ENCODE measurements around the gene CDK8.
A peak's percentile ranks its signal among the peaks of the same experiment; 100 is the strongest.
"Not testable (repeated sequence)": the region's sequence is repeated elsewhere in the genome, so short reads cannot be mapped to it uniquely, and the experiment has no call there.

The CDK8 gene

DNA sequence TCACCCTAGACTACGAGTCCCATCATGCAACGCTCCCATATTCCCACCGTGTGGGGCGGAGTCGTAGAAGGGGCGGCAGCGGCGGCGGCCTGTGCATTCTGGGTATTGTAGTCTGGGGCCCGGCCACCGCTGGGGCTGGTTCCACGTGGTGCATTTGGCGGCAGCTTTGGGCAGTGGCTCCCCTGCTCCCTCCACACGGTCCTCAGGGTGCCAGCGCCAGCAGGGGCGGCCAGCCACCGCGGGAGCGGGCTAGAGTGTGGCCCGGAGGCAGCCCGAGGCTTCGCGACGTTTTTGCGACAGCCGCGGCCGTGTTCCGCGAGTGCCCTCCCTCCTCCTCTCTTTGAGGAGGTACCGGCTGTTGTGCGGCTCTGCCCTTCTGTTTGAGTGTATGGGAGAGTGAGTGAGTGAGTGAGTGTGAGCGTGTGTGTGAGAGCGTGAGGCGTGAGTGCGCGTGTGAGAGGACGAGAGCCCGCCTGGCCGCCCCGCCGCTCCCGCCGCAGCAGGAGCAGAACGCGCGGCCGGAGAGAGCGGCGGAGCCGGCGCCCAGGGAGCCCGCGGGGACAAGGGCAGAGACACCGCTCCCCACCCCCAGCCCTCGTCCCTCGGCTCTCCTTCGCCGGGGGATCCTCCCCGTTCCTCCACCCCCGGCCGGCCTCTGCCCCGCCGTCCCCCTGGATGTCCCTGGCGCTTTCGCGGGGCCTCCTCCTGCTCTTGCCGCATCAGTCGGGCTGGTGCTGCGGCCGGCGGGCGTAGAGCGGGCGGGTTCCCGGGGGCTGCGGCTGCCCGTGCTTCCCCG is at the start of gene CDK8:
CDK8 (plus strand) TSS at position 343 of the 796 bp plus-strand sequence. CDS start 513 bp downstream, outside the sequence.
- peak; percentile 76 for DNase-seq

DNA sequence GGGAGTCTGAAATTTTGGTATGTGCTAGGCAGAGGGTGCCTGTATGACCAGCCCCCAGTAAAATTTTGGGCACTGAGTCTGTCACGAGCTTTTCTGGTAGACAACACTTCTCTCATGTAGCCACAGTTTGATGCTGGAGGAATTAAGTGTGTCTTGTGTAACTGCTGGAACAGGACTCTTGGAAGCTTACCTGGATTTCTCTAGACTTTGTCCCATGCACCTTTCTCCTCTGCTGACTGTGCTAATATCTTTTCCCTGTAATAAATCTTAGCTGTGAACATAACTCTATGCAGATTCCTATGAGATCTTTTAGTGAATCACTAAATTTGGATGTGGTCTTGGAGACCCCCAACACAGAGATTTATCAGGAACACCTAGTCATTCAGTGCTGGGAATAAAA is 45.6 kb upstream of the CDK8 start:
- DNase-seq: no peak

DNA sequence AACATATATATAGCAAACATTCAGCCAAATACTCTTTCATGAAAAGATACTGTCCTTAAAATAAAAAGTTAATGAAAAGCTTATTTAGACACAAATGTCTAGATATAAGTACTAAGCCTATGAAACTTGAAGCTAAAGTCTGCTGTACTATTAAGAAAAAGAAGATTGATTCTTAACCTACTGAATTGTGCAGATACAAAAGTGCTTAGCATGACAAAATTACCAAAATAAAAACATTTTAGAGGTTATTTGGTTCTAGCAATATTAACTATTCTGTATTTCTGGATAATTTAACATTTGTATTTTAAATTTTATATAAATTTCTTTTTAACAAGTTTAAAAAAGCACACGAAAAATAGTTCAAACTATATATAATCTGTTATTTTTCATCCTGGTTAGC is 40.6 kb upstream of the CDK8 start:
- DNase-seq: no peak

DNA sequence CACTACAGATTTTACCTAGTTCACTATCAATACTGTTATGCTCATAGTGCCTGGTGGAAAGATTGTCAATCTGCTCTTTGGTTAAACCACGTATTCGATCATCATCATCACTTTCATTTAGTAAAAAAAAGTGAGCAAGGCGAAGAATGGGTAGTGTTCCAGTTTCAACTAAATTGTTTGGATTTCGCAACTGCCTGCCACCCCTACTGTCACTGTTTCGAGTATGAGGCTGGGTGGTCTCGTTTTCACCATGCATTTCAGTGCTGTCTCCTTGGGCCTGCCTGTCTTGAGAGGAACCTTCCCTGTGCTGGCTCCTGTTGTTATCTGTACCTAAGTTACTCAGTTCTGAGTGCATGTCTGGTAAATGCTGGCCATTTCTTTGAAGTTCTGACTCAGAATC is 39.9 kb upstream of the CDK8 start:
- no peak for DNase-seq

DNA sequence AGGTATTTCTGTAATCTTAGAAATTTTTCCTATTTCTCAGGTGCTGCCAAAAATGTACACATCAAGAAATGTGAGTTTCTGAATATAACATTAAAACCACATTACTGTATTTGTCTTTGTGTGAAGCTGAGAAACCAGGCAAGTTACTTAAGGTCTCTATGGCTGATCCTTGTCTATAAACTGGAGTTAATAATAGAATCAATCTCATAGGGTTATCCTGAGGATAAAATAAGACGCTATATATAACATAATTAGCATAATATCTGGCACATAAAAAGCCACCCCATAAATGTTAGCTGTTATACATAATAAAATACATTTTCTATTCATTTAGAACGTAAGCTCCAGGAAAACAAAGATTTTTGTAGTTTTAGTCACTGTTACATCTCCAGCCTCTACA is 37.9 kb upstream of the CDK8 start:
- no peak for DNase-seq

DNA sequence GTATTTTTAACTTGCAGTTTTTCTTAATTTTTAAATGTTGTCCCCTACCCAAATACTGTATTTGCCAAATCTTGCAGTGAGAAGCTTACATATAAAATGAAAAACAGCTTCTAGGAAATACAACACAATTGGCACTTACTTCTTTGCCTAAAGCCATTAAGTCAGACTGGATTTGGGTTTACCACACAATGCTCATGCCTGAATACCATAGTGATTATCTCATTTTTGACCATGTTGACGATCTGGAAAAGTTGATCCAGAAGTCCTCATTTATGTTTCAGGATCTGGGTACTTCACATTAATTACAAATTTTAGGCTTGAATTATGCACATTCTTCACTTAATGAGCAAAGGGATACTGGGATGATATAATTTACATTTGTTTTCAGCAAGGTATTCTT is 34.2 kb upstream of the CDK8 start:
- DNase-seq: no peak

DNA sequence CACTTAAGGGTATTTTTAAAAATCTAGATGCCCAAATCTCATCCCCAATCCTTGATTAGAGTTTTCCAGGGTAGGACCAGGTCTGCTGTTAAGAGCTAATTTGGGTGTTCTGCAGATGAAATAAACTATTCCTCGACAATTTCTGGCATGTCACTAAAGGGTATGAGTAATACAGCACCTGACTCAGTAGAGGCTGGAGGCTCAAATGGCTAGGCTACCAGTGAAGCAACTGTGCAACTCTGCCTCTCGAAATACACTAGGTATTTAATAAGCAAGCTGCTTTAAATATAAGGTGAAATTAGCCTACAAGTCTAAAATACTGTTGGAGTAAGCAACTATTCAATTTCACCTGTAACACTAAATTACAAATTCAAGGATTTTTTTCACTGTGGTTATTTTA is 33.4 kb upstream of the CDK8 start:
- DNase-seq: no peak

DNA sequence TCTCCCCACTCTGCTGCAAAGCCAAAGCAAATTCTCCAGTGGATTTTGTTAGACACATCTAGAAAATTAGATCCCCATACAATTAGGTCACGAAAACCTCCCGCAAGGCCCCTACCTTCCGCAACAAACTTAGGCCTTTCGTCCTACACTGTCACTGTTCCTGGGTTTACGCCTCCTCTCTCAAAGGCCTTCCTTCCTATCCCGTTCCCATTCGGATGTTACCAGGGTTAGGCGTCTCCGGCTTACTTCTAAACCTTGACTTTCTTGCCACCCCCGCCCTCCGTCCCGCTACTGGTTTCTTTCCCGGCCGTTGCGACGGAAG is 32.6 kb upstream of the CDK8 start:
- no peak for DNase-seq

DNA sequence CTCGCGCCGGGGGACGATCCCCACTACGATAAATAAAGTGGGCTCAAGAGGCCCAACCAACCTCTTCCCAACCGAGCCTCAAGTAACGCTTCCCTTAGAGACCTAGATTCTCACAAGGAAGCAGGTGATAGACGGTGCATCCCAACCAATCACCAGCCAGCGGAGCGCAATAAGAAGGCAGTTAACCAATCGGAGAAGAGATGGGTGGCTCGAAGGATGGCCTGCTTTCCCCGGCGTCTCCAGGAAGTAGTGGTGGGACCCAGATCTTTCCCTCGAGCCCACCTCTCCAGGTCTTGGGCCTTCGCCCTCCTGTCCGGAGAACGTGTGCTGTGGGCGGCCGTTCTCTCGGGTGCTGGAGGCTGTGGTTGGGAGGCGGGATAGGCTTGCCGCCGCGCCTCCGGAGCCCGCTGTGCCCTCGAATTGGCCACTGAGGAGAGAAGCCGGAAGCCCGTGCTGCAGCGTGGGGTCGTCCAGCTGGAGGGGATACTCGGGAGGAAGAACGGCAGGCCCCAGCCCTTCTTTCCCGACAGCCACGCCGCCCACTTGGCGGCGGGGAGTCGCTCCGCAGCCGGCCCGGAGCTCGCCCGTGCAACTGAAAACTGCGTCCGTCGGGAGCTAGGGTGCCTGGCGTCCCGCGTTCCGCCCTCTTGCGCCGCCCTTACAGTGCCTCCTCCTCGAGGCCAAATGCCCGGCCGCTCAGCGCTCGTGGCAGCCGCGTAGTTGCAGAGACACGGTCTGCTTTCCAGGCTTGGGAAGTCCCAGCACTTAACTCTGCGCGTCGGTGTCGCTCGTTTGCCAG is 32.0 kb upstream of the CDK8 start, which contains the start of gene RNF6:
RNF6 (minus strand) TSS at position 594 of the 799 bp plus-strand sequence. CDS start 2,665 bp downstream, outside the sequence.
- DNase-seq: peak; percentile 77

DNA sequence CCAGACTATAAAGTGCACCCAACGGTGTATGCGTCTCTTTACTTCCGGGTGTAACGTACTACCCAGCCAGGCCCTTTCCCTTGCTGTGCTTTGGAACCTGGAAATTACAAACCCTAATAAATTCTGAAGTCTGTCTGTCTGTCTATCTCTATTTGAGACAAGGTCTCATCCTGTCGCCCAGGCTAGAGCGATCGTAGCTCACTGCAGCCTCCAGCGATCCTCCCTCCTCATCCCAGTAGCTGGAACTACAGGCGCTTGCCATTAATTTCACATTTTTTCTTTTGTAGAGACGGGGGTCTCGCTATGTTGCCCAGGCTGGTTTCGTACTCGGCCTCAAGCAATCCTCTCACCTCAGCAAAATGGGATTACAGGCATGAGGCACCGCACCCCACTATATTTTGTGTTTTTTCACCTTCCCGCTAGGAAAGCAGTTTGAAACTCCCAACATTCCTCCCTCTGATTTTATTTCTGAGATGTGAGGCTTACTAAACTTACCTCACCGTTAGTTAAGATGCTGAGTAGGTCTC is 31.3 kb upstream of the CDK8 start:
- no peak for DNase-seq

DNA sequence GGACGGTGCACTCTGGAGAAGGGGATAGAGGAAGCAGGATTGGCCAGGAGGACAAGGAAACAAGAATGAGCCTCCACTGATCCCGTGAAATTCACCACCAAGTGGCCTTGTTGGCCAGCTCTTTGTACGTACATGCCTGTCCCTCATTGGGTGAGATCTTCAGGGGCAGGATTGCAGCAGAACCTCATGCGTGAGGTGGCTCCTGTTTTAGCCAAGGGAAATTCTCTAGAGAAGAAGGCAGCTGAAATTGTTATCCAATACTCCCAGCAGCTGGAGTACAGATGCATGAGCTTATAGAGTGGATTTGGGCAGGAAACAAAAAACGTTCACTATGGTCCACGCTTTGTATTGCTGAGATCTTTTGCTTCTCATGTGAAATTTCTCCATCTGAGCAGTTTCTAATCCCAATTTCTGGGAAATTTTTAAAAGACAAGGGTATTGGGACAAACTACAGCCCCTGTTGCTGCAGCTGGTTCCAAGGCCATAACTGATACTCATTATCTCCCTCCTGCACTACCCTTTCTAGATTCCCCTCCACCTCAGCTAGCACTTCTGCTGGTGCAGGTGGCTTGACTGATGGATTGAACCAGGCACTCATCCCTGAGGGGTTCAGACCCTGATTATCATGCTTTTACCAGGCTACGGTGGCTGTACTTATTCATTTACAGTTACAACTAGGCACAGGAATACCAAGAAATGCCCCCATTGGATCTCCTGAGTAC is 27.9 kb upstream of the CDK8 start:
- no peak for DNase-seq

DNA sequence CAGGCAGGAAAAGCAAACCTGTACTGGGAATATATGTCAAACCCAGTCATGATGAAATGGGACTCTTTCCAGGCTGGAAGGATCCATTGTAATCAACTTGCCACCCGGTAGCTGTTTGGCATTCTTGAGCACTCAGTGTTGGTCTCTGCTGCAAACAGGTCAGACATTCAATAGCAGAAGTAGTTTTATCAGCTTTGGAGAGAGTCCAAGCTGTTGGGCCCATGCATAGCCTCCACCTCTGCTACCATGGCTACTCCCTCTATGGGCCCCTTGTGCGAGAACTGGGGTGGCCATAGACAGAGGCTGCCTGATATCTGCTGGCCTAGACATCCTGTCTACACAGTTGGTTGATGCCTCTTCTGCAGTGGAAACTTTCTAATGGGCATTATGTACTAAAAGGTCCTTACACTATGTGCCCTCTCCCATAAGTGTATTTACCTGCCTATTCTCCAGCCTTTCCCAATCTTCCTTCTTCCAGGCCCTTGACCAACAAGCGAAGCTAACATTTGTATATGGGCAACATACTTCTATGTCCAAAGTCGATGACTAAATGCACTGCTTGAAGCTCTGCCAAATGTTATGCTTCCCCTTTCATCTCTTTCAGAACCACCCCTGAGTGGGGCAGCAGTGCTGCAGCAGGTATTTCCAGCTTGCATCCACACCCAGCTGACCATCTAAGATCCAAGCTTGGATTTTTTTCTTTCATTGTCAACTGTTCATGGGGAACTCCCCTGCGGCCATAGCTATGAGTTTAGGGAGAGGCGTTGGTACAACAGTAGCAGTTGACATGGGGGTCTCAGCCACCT is 26.6 kb upstream of the CDK8 start:
- DNase-seq: no peak

DNA sequence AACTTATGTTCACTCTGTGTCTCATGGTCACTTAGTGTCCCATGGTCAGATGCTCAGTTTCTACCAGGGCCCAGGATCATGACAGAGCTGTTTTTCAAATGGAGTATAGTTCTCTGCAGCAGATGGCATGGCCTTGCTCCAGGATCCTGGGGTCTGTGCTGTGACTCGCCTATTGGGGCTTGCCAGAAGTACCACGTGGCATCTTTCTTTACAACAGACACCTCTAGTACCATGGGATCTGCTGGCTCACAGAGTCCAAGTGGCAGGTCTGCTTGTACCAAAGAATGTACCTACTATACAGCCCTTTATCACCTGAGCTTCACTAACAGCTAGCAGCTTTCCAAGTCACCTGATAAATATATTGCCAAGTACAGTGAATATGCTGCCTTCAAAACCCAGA is 25.8 kb upstream of the CDK8 start:
- DNase-seq: no peak

DNA sequence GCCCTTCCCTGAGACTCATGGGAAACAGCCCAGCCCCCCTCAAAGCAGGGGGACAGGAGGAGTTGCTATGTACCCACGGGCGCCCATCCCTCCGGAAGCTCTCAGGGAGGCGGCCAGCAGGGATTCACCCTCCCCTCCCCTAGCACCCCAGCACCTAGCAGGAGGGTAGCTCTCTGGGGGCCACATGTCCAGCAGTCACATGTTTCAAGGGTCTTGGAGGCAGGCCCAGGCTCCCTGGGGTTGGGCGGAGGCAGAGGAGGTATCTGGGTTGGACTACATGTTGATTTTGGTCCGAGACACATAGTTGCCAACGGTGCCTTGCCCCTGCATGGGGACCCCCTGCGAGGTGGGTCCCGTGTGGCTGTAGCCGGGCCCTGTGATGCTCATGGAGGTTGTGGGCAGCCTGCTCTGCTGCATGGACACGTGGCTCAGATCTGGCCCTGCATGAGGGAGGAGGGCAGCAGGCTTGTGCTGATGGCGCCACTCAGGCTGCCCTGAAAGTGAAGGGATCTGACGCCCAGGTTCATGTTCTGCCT is 24.8 kb upstream of the CDK8 start:
- DNase-seq: no peak

DNA sequence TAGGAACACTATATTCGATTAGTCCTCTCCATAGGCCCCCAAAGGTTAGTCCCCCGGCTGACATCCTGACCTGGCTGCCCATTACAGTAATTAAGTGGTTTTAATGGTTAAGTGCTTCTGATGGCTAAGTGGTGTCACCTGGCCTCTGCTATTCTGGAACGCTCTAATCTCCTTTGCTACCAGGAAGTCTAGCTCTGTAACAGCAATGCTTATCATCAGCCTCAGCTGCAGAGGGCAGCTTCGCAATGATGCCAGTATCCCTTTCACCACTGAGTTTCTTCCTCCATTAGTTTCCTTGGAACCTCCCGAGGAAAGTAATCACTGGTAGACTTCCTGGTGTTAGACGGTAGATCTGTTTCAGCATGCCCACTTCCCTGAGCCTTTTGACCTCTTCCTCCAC is 23.2 kb upstream of the CDK8 start:
- DNase-seq: no peak

DNA sequence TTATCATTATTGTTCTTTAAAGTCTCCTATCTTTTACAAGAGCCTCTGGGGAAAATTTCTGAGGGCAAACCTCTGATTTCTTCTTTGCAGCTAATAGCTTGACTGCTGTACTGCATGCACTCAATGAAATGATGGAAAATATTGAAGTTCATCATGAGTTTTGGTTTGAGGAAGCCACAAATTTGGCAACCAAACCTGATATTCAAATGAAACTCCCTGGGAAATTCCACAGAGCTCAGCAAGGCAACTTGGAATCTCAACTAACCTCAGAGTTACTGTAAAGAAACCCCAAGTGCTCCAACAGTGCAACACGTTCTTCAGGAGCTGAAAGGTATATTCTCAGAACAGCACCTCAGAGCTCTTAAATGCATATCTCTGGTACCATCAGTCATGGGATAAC is 17.6 kb upstream of the CDK8 start:
- DNase-seq: no peak

DNA sequence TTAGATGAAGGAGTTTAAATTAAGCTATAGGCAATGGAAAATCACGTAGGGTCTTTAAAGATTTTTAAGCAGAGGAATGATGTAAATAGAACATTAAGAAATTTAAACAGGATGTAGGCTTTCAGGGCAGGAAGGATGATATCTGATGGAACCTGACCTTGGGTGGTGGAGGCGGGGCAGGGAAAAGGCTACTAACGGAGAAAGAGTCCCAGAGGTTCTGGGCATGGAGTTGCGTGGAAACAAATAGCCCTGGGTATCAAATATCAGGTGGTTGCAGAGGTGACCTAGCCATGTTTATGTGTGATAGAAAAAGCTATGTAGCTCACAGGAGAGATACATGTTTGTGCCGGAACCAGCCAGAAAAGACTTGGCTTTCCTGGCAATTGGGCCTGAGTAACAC is 7.8 kb upstream of the CDK8 start:
- DNase-seq: no peak

DNA sequence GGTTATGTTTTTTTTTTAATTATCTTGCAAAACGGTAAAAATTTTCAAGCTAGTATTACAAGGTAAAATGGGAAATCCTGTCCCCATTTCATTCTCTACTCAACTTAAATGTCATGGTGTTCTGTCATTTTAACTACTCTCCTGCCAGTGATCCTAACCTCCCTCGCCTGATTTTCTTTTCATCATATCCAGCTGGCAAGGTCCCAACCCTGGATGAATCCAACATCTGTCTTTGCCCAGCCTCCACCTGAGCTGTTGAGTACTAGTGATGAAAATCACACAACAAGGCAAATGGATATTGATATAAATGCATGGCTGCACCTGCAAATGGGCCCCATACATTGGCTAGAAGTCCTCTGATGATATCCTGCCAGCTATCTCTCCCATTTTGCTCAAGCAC is 6.9 kb upstream of the CDK8 start:
- DNase-seq: no peak

DNA sequence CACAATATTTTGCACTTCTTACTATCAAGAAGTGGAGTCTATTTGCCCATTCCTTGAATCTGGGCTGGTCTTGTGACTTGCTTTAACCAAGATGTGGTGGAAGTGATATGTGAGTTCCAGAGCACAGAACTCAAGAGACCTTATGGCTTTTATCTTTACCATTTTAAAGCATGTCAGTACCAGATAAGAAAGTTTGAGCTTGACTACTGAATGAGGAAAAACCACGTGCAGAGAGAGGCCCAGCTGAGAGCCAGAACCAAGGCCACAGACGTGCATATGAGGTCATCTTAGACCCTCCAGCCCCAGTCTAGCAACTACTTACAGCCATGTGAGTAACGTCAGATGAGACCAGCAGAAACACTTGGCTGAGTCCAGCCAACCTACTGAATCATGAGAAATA is 6.3 kb upstream of the CDK8 start:
- no peak for DNase-seq

DNA sequence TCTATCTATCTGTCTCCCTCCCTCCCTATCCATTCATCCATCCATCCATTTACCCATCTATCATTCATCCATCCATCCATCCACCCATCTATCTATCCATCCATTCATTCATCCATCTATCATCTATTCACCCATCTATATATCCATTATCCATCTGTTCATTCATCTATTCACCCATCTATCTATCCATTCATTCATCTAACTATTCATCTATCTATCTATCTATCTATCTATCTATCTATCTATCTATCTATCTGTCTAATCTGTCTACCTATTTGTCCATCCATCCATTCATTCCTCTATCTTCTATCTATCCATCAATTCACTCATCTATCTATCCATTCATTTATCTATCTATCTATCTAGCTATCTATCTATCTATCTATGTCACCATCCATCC is 4.4 kb upstream of the CDK8 start:
- no peak for DNase-seq

DNA sequence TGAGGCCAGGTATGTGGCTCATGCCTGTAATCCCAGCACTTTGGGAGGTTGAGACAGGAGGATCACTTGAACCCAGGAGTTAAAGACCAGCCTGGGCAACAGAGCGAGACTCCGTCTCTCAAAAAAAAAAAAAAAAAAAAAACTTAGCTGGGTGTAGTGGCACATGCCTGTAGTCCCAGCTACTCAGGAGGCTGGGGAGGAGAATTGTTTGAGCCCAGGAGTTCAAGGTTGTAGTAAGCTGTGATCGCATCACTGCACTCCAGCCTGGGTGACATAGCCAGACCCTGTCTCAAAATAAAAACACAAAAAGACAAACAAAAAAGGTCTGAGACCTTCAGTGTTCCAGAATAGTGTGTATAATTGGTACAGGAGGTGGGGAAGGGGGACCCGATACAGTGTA is 1.9 kb upstream of the CDK8 start:
- not testable (repeated sequence) for DNase-seq

DNA sequence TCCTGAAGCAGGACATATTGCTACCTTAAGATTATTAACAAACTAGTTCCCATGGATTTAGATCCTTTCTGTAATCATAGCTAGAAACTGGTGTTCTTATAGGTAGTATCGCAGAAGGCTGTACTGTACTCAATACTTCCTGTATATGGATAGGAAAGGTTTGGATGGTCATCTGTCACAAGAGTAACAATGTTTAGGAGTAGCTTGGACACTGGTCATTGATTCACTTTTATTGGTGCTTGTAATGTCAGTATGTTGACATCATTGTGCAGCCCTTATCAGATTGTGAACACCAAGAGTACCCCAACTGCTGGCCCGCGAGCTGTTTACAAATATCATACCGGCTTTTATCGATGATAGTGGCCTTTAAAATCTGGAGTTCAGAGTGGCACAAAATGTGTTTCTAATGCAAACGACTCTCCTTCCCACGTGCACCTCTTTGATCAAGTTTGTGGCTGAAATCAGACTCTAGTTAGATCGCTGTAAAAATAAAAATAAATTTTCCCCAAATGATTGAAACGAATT is 605 bp upstream of the CDK8 start:
- no peak for DNase-seq
